GM19372 (cell line): Measurements from ENCODE around the gene IL1RAPL1.

Experiments used
- ATAC-seq: cut with Tn5 transposase; IDR thresholded peaks from one replicate; pipeline ENCODE4 v1.9.1; 2021; ENCODE audit warnings: mild to moderate bottlenecking, low read depth, moderate library complexity; ENCODE audit not compliant: unreplicated experiment

The IL1RAPL1 gene

DNA sequence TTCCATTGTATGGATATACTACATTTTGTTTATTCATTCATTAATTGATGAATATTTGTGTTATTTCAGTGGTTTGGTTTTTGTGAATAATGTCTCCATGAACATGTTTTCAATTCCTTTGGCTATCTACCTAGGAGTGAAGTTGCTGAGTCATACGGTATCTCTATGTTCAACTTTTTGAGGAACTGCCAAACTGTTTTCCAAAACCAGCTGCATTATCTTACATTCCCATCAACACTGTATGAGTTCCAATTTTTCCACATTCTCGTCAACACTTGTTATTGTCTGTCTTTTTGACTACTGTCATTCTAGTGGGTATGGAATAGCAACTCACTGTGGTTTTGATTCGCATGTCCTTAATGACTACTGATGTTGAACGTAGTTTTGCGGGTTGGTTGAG lies 1239.5 kb downstream of the IL1RAPL1 start:
- ATAC-seq = no peak

DNA sequence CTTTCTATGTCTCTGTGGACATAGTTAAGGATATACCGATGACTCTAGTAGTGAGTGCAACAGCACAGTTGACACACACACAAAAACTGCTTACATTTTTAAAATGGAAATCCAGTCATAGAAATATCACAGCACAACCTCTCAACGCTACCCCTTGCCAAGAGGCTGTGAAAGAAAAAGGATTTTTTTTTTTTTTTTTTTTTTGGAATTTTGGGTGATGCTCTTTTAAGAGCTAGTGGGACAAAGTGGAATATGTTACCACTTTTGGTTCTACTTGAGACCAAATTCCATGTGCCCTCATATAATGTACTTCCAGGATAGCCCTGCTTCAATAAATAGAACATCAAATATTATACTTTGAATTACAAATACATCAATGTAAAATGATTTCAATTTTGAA lies 1247.1 kb downstream of the IL1RAPL1 start:
- ATAC-seq = no peak

GRCh38 chrX:29834764-29835163 lies 1247.5 kb downstream of the IL1RAPL1 start:
- ATAC-seq = no peak

- ATAC-seq = no peak
These were observed 1254.5 kb downstream of the IL1RAPL1 start for GRCh38 chrX:29841750-29842149.

- no peak for ATAC-seq
These were observed 1255.3 kb downstream of the IL1RAPL1 start for GRCh38 chrX:29842552-29842951.

GRCh38 chrX:29851857-29852605 lies 1264.8 kb downstream of the IL1RAPL1 start:
- no peak for ATAC-seq

DNA sequence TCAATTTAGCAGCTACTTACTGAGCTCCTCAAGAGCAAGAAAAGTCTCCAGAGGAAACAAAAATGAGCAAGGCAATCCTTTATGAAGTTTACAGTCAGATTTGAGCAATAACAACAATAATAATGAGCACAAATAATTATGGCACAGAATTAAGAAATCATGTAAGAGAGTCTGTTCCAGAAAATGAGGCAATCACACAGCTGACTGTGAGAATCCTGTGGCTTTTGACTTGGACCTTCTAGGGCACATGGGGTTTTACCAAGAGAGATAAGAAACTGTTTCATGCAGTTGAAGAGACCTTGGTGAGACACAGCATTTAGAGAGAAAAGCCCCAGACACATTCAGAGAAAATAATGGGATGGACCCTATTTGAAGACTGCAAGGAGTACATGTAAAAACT lies 1265.5 kb downstream of the IL1RAPL1 start:
- no peak for ATAC-seq

DNA sequence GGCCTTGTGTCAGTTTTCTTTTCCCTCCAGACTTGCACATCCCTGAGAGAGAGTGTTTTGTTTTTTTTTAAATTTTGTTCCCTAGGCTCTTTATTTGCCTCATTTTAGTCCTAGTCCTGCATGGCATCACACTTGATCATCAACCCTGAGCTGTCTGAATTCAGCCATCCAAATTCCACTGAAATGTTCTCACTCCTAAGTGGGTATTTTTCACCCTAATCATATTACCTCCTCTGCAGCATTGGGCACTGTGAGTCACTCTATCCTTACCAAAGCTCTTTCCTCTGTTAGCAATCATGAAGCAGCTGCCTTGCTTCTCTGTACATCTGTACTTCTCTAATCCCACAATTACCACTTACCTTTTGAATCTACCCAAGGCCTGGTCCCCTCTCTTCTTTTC lies 1271.5 kb downstream of the IL1RAPL1 start:
- no peak for ATAC-seq

DNA sequence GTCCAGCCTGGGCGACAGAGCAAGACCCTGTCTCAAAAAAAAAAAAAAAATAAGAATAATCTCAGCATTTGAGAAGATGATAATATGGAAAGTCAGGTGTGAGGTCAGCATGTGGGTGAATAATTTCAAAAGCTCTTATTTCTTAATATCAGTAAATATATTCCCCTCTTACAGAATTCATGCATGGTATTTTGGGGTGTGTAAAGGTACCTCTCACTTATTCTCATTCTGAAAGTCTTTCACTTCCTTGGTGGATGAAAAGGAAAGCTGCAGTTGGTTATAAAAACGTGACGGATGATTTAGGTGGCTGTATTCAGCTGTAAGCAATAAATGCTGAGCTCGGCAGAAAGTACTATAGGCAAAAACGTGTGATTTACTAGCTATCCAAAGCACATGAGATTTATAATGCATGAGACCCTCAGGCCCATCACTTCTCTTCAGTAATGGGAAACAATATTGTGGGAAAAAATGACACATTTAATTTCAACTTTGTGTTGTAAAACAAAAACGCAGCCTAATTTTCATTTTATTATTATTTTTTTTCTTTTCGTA lies 1275.0 kb downstream of the IL1RAPL1 start:
- ATAC-seq = no peak

- no peak for ATAC-seq
These were observed 1280.7 kb downstream of the IL1RAPL1 start for GRCh38 chrX:29867971-29868370.

DNA sequence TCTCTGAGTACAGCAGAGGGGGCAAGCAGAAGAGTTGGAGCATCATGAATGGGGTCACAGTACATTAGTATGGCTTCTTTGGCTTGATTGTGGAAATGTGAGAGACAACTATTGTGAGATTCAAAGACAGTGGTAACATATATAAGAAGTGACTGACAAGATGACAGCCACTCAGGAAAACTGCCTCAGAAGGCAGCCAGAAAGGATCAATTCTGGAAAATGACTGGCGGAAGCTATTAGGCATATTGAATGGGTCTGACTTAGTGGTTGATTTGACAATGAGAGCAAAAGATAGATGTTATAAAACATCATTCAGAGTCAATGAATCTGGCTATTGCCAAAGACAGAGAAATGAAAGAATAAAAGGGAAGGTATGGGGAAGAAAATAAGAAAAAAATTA lies 1282.6 kb downstream of the IL1RAPL1 start:
- no peak for ATAC-seq

DNA sequence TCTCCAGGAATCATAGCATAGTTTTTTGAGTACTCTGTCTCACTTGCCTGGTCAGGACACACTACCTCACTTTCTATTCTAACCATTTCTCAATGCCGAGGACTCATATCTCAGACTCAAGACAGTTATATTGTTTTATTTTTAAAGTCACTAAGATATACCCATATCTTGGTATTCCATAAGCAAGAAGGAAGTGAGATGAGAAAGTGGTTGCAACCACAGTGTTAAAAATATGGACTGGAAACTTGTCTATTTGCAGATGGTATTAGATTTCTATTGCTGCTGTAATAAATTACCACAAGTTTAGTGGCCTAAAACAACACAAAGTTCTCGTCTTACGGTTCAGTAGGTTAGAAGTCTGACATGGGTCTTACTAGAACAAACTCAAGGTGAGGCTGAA lies 1283.4 kb downstream of the IL1RAPL1 start:
- no peak for ATAC-seq

- no peak for ATAC-seq
These were observed 1285.6 kb downstream of the IL1RAPL1 start for GRCh38 chrX:29872831-29873230.

DNA sequence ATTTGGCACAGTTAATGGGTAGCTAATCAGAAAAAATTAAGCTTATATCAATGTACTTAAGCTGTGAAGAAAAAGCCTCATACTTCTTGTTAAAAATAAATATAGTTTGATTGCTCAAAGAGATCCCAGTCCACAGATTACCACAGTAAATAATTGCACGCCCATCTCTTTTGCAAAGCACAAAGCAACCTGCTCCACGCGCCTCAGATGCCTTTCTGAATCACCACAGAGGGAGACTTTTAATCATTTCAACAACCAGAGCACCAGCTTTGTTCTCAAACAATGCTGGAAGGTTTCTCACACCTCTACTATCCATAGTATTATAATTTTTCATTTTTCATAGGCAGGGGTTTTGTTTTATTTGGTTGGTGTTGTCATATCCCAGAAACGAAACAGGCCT lies 1289.5 kb downstream of the IL1RAPL1 start:
- ATAC-seq = no peak

- ATAC-seq = no peak
These were observed 1293.7 kb downstream of the IL1RAPL1 start for GRCh38 chrX:29880977-29881376.

DNA sequence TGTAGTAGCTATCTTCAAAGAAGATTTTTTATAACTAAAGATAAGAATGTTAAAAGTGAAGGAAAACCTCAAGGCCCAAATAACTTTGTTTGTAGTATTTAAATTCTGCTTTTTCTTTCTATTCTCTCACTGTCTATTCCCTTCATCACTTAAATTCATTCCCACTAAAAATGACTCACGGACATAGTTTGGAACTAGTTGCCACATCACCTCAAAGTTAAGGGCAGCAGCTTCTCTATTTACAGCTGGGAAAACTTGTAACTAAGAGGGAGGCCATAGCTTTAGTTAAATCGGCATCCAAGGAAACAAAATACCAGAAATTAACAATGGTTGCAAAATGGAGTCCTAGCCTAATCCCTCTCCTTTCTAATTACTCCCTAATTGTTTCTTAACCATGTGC lies 1302.8 kb downstream of the IL1RAPL1 start:
- no peak for ATAC-seq

DNA sequence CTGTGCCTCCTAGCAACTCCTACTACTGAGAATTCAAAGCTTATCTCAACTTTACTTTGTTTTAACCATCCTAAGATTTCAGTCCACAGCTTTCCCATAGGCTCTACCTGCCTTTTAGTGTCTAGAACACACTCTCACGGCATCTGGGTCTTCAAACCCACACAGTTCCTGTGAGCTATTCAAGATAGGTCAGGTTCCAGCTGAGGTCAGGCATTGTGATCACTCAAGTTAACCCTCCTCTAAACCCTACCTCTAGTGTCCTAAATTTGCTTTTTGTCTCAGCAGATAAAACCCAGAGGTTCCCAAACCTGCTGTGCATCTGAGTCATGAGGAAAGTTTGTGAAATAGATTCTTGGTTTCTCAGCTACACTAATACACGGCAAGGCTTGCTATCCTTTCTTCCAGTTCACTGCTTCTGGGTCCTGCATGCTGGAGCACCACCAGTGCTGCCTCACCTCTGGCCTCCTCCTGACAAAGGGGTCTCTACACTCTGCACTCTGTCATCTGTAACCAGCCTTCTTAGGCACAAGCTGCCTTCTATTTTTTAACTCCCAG lies 1303.5 kb downstream of the IL1RAPL1 start:
- no peak for ATAC-seq

DNA sequence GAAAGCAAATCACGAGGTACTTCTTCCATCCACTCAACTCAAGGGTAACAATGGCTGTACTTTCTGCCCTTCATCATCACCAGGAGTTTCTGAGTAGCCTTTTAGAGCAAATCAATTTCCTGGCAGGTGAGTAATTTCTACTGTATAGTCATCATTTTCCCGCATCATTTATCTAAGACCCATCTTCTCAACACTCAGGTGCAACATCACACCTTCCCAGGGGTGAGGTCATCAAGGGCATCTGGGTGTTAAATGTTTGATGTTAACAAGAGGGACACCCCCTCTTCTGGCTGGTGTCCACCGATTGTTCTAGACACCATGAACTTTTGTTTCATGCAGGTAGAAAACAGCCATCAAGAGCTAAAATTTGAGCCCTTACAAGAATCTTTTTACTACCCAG lies 1314.8 kb downstream of the IL1RAPL1 start:
- no peak for ATAC-seq

- no peak for ATAC-seq
These were observed 1316.1 kb downstream of the IL1RAPL1 start for GRCh38 chrX:29903360-29903759.

- no peak for ATAC-seq
These were observed 1324.4 kb downstream of the IL1RAPL1 start for GRCh38 chrX:29911673-29912072.

GRCh38 chrX:29913647-29914046 lies 1326.4 kb downstream of the IL1RAPL1 start:
- no peak for ATAC-seq

GRCh38 chrX:29922607-29923006 lies 1335.4 kb downstream of the IL1RAPL1 start:
- no peak for ATAC-seq
